Esophagus squamous epithelium (tissue), 5 donors: ENCODE data around the gene NAA80. TPM values are rescaled to one million over a fixed set of nuclear protein-coding genes. Genes with fewer than 3 reads are reported as not detected.
"Not testable (repeated sequence)": the region's sequence is repeated elsewhere in the genome, so short reads cannot be mapped to it uniquely, and the experiment has no call there.

Source experiments
- DNase-seq: peaks from one replicate; lab custom pipeline; 2025; lab: John Stamatoyannopoulos, UW
- H3K27ac ChIP-seq, 4 donors: fragments of 200-600 bp; sonication (generic); one replicate each; pipeline ENCODE4 v1.5.1; 2016 to 2019; ENCODE audit warnings: mild to moderate bottlenecking in 1 of 4
- H3K27me3 ChIP-seq, 4 donors: fragments of 200-600 bp; sonication (generic); 1 replicate in 3 of 4; 2 replicates in 1 of 4; pipeline versions ENCODE4 v1.5.1 to v1.6.0; 2017 to 2021; ENCODE audit warnings: antibody characterized with exemption in 1 of 4
- H3K36me3 ChIP-seq, 3 donors: fragments of 200-600 bp; sonication (generic); one replicate each; pipeline ENCODE4 v1.5.1; 2016 to 2019
- H3K4me1 ChIP-seq, 3 donors: fragments of 200-600 bp; sonication (generic); one replicate each; pipeline ENCODE4 v1.5.1; 2017 to 2019
- H3K4me3 ChIP-seq, 4 donors: fragments of 200-600 bp; sonication (generic); 1 replicate in 3 of 4; 2 replicates in 1 of 4; pipeline ENCODE4 v1.5.1; 2016 to 2019; ENCODE audit warnings: mild to moderate bottlenecking in 2 of 4, moderate library complexity in 1 of 4
- H3K9me3 ChIP-seq, 3 donors: fragments of 200-600 bp; sonication (generic); one replicate each; pipeline ENCODE4 v1.5.1; 2016 to 2019
- POLR2A ChIP-seq, 4 donors: fragments of 450-650 bp; IDR thresholded peaks; one replicate each; pipeline ENCODE4 v1.6.1; 2017; ENCODE audit warnings: antibody characterized with exemption in 4 of 4, mild to moderate bottlenecking in 4 of 4, moderate library complexity in 3 of 4
- WGBS, 2 donors: methylation state at CpG; one replicate each; pipeline ENCODE4 v1.1.5; 2018; 5-methylcytosine and 5-hydroxymethylcytosine counted together
- intact Hi-C: fragments of 100-400 bp; cut with DNase I; formaldehyde crosslinking; loops from one replicate; pipeline ENCODE4 v1.15.0; 2022
- total RNA-seq, 4 donors: library from RNA; depleted of rRNA; stranded (reverse); fragments of >200 nt; gene quantifications; one replicate each; pipeline ENCODE4 v1.1.0, GENCODE V29; 2016
- TF ChIP-seq, protein P1 (sequence below), 6 experiments: fragments of 450-650 bp in 4 of 6; fragments of 200-600 bp in 2 of 6; sonication (generic) in 2 of 6; IDR thresholded peaks; one replicate each; pipeline ENCODE4 v1.5.1; 2016 to 2019; ENCODE audit warnings: antibody characterized with exemption in 6 of 6, mild to moderate bottlenecking in 4 of 6, moderate library complexity in 4 of 6
- donor health status: DM: yes; HTN: yes; CAD: no.

NAA80 gene
- total RNA-seq, 4 donors from 2014 or later: 6.0 to 16.2 (median 7.7) TPM

DNA sequence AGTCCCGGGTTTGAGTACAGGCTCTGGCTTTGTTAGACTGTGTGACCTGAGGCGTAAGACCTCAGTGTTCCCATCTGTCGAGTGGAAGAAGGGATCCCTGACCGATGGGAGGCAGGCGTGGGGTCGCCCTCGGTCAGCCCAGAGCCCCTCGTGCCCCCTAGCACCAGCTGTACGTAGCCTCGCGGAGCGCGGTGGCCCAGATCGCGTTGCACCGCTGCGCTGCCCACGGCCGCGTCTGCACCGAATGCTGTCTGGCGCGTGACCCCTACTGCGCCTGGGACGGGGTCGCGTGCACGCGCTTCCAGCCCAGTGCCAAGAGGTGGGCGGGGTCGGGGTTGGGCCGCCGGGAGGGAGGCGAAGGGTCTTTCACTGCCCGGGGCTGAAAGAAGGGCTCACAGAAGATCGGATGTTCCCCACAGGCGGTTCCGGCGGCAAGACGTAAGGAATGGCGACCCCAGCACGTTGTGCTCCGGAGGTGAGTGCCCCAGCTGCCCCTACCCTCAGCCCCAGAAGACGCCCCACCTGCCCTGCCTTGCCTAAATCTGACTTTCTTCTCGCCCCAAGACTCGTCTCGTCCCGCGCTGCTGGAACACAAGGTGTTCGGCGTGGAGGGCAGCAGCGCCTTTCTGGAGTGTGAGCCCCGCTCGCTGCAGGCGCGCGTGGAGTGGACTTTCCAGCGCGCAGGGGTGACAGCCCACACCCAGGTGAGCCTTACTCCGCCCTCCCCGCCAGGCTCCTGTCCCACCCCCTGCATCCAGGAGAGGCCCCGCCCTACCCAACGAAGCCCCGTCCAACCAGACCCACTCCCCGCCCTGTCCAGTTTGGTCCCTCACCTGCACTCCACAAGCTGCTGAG lies 23.8 kb downstream of the NAA80 start:
- Histone ChIP-seq H3K27ac (no peak overlapping the region), H3K4me1 (peaks cover 11 to 59% (median 26%) of the 10 kb centered on the region in 3 donors), H3K4me3 (no peak overlapping the region), H3K27me3 (peaks cover 0 to 40% (median 3%) of the 10 kb centered on the region in 4 donors), H3K9me3 (no peaks in the 10 kb centered on the region), H3K36me3 (no peaks in the 10 kb centered on the region)
- intact Hi-C loops: loop anchor here (10.0 kb wide), 1 partner anchor 49 kb away; the partner anchor contains the start of genes HYAL2 and TUSC2
- TF ChIP-seq, protein P1, sequence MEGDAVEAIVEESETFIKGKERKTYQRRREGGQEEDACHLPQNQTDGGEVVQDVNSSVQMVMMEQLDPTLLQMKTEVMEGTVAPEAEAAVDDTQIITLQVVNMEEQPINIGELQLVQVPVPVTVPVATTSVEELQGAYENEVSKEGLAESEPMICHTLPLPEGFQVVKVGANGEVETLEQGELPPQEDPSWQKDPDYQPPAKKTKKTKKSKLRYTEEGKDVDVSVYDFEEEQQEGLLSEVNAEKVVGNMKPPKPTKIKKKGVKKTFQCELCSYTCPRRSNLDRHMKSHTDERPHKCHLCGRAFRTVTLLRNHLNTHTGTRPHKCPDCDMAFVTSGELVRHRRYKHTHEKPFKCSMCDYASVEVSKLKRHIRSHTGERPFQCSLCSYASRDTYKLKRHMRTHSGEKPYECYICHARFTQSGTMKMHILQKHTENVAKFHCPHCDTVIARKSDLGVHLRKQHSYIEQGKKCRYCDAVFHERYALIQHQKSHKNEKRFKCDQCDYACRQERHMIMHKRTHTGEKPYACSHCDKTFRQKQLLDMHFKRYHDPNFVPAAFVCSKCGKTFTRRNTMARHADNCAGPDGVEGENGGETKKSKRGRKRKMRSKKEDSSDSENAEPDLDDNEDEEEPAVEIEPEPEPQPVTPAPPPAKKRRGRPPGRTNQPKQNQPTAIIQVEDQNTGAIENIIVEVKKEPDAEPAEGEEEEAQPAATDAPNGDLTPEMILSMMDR (IDR thresholded peaks at IDR 0.05): no peak
- no peak for TF ChIP-seq POLR2A (IDR thresholded peaks at IDR 0.05)
- DNase-seq: no peak
- WGBS, 2 donors: 80 to 83% methylated on average over 2 to 4 of the region's 65 CpGs

DNA sequence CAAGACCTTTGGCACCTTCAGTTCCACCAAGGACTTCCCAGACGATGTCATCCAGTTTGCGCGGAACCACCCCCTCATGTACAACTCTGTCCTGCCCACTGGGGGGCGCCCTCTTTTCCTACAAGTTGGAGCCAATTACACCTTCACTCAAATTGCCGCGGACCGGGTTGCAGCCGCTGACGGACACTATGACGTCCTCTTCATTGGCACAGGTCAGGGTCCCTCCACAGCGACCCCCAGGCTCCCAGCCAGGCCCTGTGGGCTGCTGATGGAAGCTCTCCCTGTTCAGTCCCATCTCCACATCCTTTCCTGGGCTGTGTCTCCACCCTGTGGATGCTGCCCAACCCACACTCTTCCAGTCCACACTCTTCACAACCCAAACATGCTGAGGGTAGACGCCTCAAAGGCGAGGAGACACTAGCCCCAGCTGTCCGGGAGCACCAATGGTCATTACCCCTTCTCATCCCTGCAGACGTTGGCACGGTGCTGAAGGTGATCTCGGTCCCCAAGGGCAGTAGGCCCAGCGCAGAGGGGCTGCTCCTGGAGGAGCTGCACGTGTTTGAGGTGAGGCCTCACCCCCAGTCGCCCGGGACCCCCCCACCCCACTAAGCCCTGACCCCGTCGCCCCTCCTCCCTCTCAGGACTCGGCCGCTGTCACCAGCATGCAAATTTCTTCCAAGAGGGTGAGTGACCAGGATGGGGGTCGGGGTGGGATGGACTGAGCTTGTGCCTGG lies 24.7 kb downstream of the NAA80 start:
- no peaks in the 10 kb centered on the region for H3K9me3 ChIP-seq
- intact Hi-C loops: loop anchor here (5.0 to 10.0 kb wide), 2 partner anchors 50 to 82 kb away; partner anchors contain the start of genes GNAT1, HYAL2 and TUSC2
- no peak overlapping the region for H3K27ac ChIP-seq
- no peaks in the 10 kb centered on the region for H3K36me3 ChIP-seq
- WGBS, 2 donors: 2 to 34% methylated on average over 11 to 15 of the region's 26 CpGs
- TF ChIP-seq, protein P1 (IDR thresholded peaks at IDR 0.05): peak; percentile 69 to 87 (median 78)
- TF ChIP-seq POLR2A (IDR thresholded peaks at IDR 0.05): no peak
- H3K4me3 ChIP-seq: no peak overlapping the region
- H3K4me1 ChIP-seq: peaks cover 11 to 67% (median 33%) of the 10 kb centered on the region in 3 donors
- no peak for DNase-seq
- H3K27me3 ChIP-seq: peaks cover 0 to 40% (median 3%) of the 10 kb centered on the region in 4 donors

DNA sequence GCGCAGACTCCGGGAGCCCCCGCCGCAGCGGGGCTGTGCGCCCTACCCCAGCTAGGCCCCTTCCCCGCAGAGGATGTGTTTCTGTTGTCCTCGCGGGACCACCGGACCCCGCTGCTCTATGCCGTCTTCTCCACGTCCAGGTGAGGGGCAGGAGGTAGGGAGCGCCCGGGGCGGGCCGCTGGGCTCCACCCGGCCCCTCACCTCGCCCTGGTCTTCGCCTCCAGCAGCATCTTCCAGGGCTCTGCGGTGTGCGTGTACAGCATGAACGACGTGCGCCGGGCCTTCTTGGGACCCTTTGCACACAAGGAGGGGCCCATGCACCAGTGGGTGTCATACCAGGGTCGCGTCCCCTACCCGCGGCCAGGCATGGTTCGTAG lies 25.5 kb downstream of the NAA80 start:
- no peak for TF ChIP-seq POLR2A (IDR thresholded peaks at IDR 0.05)
- TF ChIP-seq, protein P1 (IDR thresholded peaks at IDR 0.05): no peak
- H3K4me3 ChIP-seq: peak overlapping the region in 2 of 4 donors; percentile 39 to 63
- peaks cover 0 to 40% (median 3%) of the 10 kb centered on the region in 4 donors for H3K27me3 ChIP-seq
- H3K9me3 ChIP-seq: no peaks in the 10 kb centered on the region
- H3K36me3 ChIP-seq: no peaks in the 10 kb centered on the region
- 38 to 66% methylated on average over 6 to 7 of the region's 31 CpGs for WGBS, 2 donors
- intact Hi-C loops: loop anchor here (2.0 to 10.0 kb wide), 3 partner anchors 47 to 81 kb away; partner anchors contain the start of genes GNAT1, HYAL2 and TUSC2
- H3K4me1 ChIP-seq: peaks cover 18 to 70% (median 42%) of the 10 kb centered on the region in 3 donors
- peak overlapping the region in 1 of 4 donors; percentile 43 for H3K27ac ChIP-seq
- no peak for DNase-seq

DNA sequence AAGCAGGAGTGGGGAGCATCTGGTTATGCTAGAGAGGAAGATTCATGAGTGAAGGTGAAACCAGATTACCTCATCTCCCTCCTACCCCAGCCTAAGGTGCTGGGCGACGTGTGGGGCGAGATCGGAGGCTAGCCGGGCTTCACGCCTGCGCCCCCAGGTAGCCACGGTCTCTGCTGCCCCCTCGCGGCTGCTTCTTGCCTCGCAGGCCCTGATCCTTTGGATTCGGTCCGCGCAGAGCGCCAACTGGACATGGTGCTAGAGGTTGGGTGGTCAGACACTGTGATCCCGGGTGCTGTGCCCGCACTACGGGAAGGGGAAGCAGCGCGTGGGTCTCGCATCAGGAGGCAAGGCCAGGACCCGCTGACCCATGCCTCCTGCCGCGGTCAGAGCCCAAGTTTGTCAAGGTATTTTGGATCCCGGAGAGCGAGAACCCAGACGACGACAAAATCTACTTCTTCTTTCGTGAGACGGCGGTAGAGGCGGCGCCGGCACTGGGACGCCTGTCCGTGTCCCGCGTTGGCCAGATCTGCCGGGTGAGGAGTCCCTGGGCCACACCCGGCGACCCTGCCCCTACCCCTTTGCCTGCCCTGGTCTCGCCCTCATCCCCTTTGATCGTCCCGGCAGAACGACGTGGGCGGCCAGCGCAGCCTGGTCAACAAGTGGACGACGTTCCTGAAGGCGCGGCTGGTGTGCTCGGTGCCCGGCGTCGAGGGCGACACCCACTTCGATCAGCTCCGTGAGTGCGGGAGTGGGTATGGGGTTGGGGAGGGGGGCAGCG lies 26.1 kb downstream of the NAA80 start:
- Histone ChIP-seq H3K27ac (peak overlapping the region in 2 of 4 donors; percentile 43 to 49), H3K4me1 (peaks cover 22 to 74% (median 48%) of the 10 kb centered on the region in 3 donors), H3K27me3 (peaks cover 0 to 40% (median 3%) of the 10 kb centered on the region in 4 donors), H3K36me3 (no peaks in the 10 kb centered on the region), H3K9me3 (no peaks in the 10 kb centered on the region), H3K4me3 (peak overlapping the region; percentile 18 to 63 (median 40))
- TF ChIP-seq POLR2A (IDR thresholded peaks at IDR 0.05): no peak
- TF ChIP-seq, protein P1 (IDR thresholded peaks at IDR 0.05): peak; percentile 97 to 100 (median 99)
- DNase-seq: no peak
- WGBS, 2 donors: 0 to 5% methylated on average over 7 to 26 of the region's 61 CpGs
- intact Hi-C loops: loop anchor here (2.0 to 10.0 kb wide), 3 partner anchors 46 to 81 kb away; partner anchors contain the start of genes GNAT1, HYAL2 and TUSC2

DNA sequence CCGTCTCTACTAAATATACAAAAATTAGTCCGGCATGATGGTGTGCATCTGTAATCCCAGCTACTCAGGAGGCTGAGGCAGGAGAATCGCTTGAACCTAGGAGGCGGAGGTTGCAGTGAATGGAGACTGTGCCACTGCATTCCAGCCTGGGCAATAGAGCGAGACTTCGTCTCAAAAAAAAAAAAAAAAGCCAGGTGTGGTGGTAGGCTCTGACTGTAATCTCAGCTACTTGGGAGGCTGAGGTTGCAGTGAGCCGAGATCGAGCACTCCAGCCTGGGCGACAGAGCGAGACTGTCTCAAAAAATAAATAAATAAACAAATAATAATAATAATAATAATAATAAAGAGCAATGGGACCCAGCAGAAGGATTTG lies 26.7 kb downstream of the NAA80 start:
- H3K36me3 ChIP-seq, H3K9me3 ChIP-seq, DNase-seq: not testable (repeated sequence)
- peaks cover 22 to 80% (median 53%) of the 10 kb centered on the region in 3 donors for H3K4me1 ChIP-seq
- H3K27ac ChIP-seq: peak overlapping the region in 1 of 4 donors; percentile 43
- intact Hi-C loops: loop anchor here (2.0 to 10.0 kb wide), 3 partner anchors 46 to 80 kb away; partner anchors contain the start of genes GNAT1, HYAL2 and TUSC2
- H3K27me3 ChIP-seq: peaks cover 0 to 40% (median 3%) of the 10 kb centered on the region in 4 donors
- 58 to 65% methylated on average over 10 of the region's 10 CpGs for WGBS, 2 donors
- peak overlapping the region in 3 of 4 donors; percentile 39 to 63 (median 40) for H3K4me3 ChIP-seq
